SK-N-SH (cell line): ENCODE results near the gene SYNE3. TPM values are rescaled to one million over a fixed set of nuclear protein-coding genes. Genes with fewer than 3 reads are reported as not detected.

ENCODE experiments used
- CTCF ChIA-PET: fragments of 300-600, 350-600 bp; formaldehyde crosslinking; extraction: SDS; loops from one replicate; lab custom pipeline; 2021; lab: Yijun Ruan, JAX
- POLR2A ChIA-PET: fragments of 350-600 bp; sonication (Branson Sonifier 250); formaldehyde crosslinking; extraction: SDS; loops from one replicate; lab custom pipeline; 2020; ENCODE audit warnings: antibody characterized with exemption, inconsistent platforms; lab: Yijun Ruan, JAX
- DNase-seq: peaks from one replicate; pipeline ENCODE4 v3.0.0; 2012
- H2AFZ ChIP-seq: fragments of 200-600 bp; sonication (generic); 2 replicates; pipeline ENCODE4 v1.8.1; 2016; ENCODE audit warnings: antibody characterized with exemption, mild to moderate bottlenecking, low read depth
- H3F3A ChIP-seq: fragments of 200-600 bp; sonication (generic); replicated peaks from 2 replicates; pipeline ENCODE3; 2016; ENCODE audit warnings: antibody characterized with exemption, mild to moderate bottlenecking; ENCODE audit not compliant: insufficient read depth
- H3K27ac ChIP-seq, 2 experiments: fragments of 200-500 bp in 1 of 2; fragments of 200-600 bp in 1 of 2; sonication (Bioruptor generic) in 1 of 2; sonication (generic), shearing (Covaris generic) in 1 of 2; 2 replicates each; pipeline versions ENCODE4 v1.5.1 to v1.6.1; 2014 to 2016; ENCODE audit warnings: low read depth in 2 of 2, inconsistent platforms in 1 of 2, low read length in 1 of 2, mild to moderate bottlenecking in 1 of 2, mixed read lengths in 1 of 2
- H3K27me3 ChIP-seq: fragments of 200-600 bp; sonication (generic), shearing (Covaris generic); 2 replicates; pipeline ENCODE4 v1.6.1; 2016; ENCODE audit warnings: mixed run types; ENCODE audit not compliant: insufficient read depth
- H3K36me3 ChIP-seq, 2 experiments: fragments of 200-500 bp in 1 of 2; fragments of 200-600 bp in 1 of 2; sonication (Bioruptor generic) in 1 of 2; sonication (generic) in 1 of 2; replicated peaks in 1 of 2; 2 replicates each; pipeline versions ENCODE3 to v1.5.1; 2014 to 2016; ENCODE audit warnings: low read length in 1 of 2, mild to moderate bottlenecking in 1 of 2; ENCODE audit not compliant: insufficient read depth in 2 of 2, control insufficient read depth in 1 of 2
- H3K4me1 ChIP-seq, 2 experiments: fragments of 200-500 bp in 1 of 2; fragments of 200-600 bp in 1 of 2; sonication (Bioruptor generic) in 1 of 2; sonication (generic), shearing (Covaris generic) in 1 of 2; 2 replicates each; pipeline versions ENCODE4 v1.5.1 to v1.6.1; 2014 to 2016; ENCODE audit warnings: low read depth in 1 of 2, low read length in 1 of 2, mixed run types in 1 of 2; ENCODE audit not compliant: insufficient read depth in 2 of 2, control insufficient read depth in 1 of 2
- H3K4me2 ChIP-seq: fragments of 200-600 bp; sonication (generic), shearing (Covaris generic); 2 replicates; pipeline ENCODE4 v1.6.1; 2017; ENCODE audit warnings: mixed run types
- H3K4me3 ChIP-seq, 2 experiments: fragments of 200-500 bp in 1 of 2; fragments of 200-600 bp in 1 of 2; sonication (Bioruptor generic) in 1 of 2; sonication (generic), shearing (Covaris generic) in 1 of 2; 2 replicates each; pipeline versions ENCODE4 v1.5.1 to v1.8.1; 2014 to 2016; ENCODE audit warnings: low read depth in 2 of 2, inconsistent platforms in 1 of 2, low read length in 1 of 2, mild to moderate bottlenecking in 1 of 2, mixed read lengths in 1 of 2, moderate library complexity in 1 of 2
- H3K79me2 ChIP-seq: fragments of 200-600 bp; sonication (generic); 2 replicates; pipeline ENCODE4 v1.8.1; 2017; ENCODE audit warnings: mild to moderate bottlenecking; ENCODE audit not compliant: insufficient read depth
- H3K9ac ChIP-seq: fragments of 200-600 bp; sonication (generic); 2 replicates; pipeline ENCODE4 v1.6.1; 2017; ENCODE audit warnings: mixed run types
- H3K9me2 ChIP-seq: fragments of 200-600 bp; sonication (generic); 2 replicates; pipeline ENCODE4 v1.6.1; 2017; ENCODE audit warnings: mixed run types
- H3K9me3 ChIP-seq: fragments of 200-600 bp; sonication (generic); 2 replicates; pipeline ENCODE4 v1.6.1; 2017; ENCODE audit warnings: mixed run types, mild to moderate bottlenecking, moderate library complexity
- H4K20me1 ChIP-seq: fragments of 200-600 bp; sonication (generic); 2 replicates; pipeline ENCODE4 v1.6.1; 2017; ENCODE audit warnings: mild to moderate bottlenecking, mixed run types; ENCODE audit not compliant: insufficient read depth
- ELF1 ChIP-seq: IDR thresholded peaks from 2 replicates; pipeline ENCODE4 v1.4.0; 2012
- EZH2phosphoT487 ChIP-seq: fragments of 200-600 bp; sonication (generic); IDR thresholded peaks from 2 replicates; pipeline ENCODE4 v1.6.1; 2017; ENCODE audit warnings: low read depth, mixed run types, mild to moderate bottlenecking, antibody characterized with exemption, moderate library complexity, borderline replicate concordance
- FOSL2 ChIP-seq: IDR thresholded peaks from 2 replicates; pipeline ENCODE4 v1.4.0; 2012; ENCODE audit warnings: low read depth, mild to moderate bottlenecking, moderate library complexity, borderline replicate concordance
- GABPA ChIP-seq: IDR thresholded peaks from 2 replicates; pipeline ENCODE4 v1.4.0; 2012; ENCODE audit warnings: low read depth, mild to moderate bottlenecking
- GATA2 ChIP-seq: sonication (generic); formaldehyde crosslinking; IDR thresholded peaks from 2 replicates; pipeline ENCODE4 v1.5.0; 2020; ENCODE audit warnings: mild to moderate bottlenecking, missing genetic modification reagents
- JUND ChIP-seq: IDR thresholded peaks from 2 replicates; pipeline ENCODE4 v1.4.0; 2012
- MEF2A ChIP-seq: IDR thresholded peaks from 2 replicates; pipeline ENCODE4 v1.4.0; 2012; ENCODE audit warnings: low read depth, borderline replicate concordance
- NRF1 ChIP-seq: IDR thresholded peaks from 2 replicates; pipeline ENCODE4 v1.6.1; 2012; ENCODE audit warnings: low read depth, mild to moderate bottlenecking, low read length
- RCOR1 ChIP-seq: fragments of 150-350 bp; IDR thresholded peaks from 2 replicates; pipeline ENCODE4 v1.6.1; 2017; ENCODE audit warnings: antibody characterized with exemption, low read length
- RFX5 ChIP-seq: IDR thresholded peaks from 2 replicates; pipeline ENCODE4 v1.6.1; 2012; ENCODE audit warnings: mild to moderate bottlenecking, improper control_type of control experiment, low read length
- SMC3 ChIP-seq: IDR thresholded peaks from 2 replicates; pipeline ENCODE4 v1.6.1; 2012; ENCODE audit warnings: low read depth, low read length, improper control_type of control experiment
- TAF1 ChIP-seq: IDR thresholded peaks from 2 replicates; pipeline ENCODE4 v1.6.1; 2012; ENCODE audit warnings: low read depth, mild to moderate bottlenecking, low read length, moderate library complexity, borderline replicate concordance
- YY1 ChIP-seq: IDR thresholded peaks from 2 replicates; pipeline ENCODE4 v1.4.0; 2012; ENCODE audit warnings: low read depth, mild to moderate bottlenecking
- WGBS: methylation state at CpG from one replicate; pipeline ENCODE4 v1.1.6; 2017; ENCODE audit warnings: low lambda C conversion rate; 5-methylcytosine and 5-hydroxymethylcytosine counted together
- polyA plus RNA-seq, 3 experiments: library from polyadenylated mRNA; depleted of rRNA; stranded (reverse); fragments of >200 nt; gene quantifications; 2 replicates each; pipeline ENCODE4 v1.2.3, GENCODE V29; 2012
- TF ChIP-seq, protein P1 (sequence below): IDR thresholded peaks from 2 replicates; pipeline ENCODE4 v1.4.0; 2012; ENCODE audit warnings: low read depth, borderline replicate concordance
- TF ChIP-seq, protein P2 (sequence below): fragments of 200-600 bp; sonication (generic); IDR thresholded peaks from 2 replicates; pipeline ENCODE4 v1.6.1; 2017; ENCODE audit warnings: antibody characterized with exemption, mild to moderate bottlenecking, moderate library complexity
- TF ChIP-seq, protein P3 (sequence below): IDR thresholded peaks from 2 replicates; pipeline ENCODE4; 2012

SYNE3 gene
- polyA plus RNA-seq, 1 of the 3 experiments (the other 2 are of a cell fraction), result 2.0 TPM

DNA sequence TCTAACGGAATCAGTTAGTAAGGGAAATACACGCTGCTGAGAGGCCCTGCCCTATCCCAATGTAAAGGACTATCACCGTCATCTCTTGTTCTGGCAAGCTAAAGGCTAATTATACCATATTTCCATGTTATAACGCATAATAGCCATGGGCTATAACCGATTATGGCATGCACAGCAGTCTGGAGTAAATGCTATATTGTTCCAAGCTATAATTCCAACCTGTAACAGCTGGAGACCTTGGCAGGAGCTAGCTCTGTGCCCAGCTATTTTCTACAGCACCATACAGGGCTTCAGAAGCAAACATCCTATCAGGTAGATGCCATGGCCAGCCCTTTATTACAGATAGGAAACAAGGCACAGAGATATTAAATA lies 26.3 kb downstream of the SYNE3 start:
- CTCF ChIA-PET, result interaction anchor here (0.9 to 1.8 kb wide), 4 partner anchors 26 to 284 kb away, joined by 3 to 5 read pairs (median 4); partner anchors contain the start of gene SYNE3
- 90% methylated on average over 5 of the region's 5 CpGs for WGBS

DNA sequence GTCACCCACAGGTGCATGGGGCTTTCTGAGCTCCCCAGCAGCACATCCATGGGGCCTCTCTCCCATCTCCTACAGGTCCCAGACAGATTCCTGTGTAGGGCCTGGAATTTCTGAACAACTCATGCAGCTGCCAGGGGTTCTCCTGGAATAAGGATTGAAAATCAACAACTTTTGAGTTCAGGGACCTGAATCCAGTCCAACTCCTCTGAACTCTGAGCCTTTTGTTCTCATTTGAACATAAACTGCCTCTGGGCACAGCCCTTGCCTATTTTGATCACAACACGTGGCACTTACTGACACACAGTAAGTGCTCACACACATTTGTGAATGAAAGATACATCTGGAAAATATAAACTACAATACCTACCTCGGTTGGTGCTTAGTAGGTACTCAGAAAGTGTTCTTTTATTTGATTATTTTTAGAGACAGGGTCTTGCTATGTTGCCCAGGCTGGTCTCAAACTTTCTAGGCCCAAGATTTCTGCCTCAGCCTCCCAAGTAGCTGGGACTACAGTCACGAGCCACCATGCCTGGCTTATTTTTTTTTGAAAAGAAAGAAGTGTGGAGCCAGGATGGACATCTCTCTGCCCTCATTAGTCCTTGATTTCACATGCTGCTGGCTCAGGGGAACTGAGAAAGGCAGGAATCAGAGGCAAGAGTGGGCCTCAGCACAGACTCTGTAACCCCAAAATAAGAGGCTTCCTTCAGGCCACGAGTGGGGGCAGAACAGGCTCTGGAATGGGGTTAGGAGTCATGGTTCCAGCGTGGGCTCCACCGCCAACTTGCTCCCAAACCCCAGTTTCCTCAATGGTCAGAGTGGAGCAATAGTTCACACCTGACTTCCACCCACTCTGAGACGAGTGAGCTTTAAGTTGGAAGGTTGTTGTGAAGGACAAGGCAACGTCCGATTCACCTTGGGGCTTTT lies 27.0 kb downstream of the SYNE3 start:
- no peak overlapping the region for H2AFZ ChIP-seq
- H3F3A ChIP-seq, result no peaks in the 10 kb centered on the region
- POLR2A ChIA-PET, result interaction anchor here (0.9 kb wide), 1 partner anchor 8 kb away, joined by 4 read pairs; no protein-coding TSS in a partner anchor
- H3K27ac ChIP-seq, result no peak overlapping the region
- no peaks in the 10 kb centered on the region for H3K9me2 ChIP-seq
- TF ChIP-seq RFX5, result no peak
- no peak for TF ChIP-seq YY1
- TF ChIP-seq, protein P1, sequence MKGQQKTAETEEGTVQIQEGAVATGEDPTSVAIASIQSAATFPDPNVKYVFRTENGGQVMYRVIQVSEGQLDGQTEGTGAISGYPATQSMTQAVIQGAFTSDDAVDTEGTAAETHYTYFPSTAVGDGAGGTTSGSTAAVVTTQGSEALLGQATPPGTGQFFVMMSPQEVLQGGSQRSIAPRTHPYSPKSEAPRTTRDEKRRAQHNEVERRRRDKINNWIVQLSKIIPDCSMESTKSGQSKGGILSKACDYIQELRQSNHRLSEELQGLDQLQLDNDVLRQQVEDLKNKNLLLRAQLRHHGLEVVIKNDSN, result no peak
- TF ChIP-seq MEF2A, result no peak
- TF ChIP-seq, protein P2, sequence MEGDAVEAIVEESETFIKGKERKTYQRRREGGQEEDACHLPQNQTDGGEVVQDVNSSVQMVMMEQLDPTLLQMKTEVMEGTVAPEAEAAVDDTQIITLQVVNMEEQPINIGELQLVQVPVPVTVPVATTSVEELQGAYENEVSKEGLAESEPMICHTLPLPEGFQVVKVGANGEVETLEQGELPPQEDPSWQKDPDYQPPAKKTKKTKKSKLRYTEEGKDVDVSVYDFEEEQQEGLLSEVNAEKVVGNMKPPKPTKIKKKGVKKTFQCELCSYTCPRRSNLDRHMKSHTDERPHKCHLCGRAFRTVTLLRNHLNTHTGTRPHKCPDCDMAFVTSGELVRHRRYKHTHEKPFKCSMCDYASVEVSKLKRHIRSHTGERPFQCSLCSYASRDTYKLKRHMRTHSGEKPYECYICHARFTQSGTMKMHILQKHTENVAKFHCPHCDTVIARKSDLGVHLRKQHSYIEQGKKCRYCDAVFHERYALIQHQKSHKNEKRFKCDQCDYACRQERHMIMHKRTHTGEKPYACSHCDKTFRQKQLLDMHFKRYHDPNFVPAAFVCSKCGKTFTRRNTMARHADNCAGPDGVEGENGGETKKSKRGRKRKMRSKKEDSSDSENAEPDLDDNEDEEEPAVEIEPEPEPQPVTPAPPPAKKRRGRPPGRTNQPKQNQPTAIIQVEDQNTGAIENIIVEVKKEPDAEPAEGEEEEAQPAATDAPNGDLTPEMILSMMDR, result no peak
- no peak overlapping the region for H3K4me2 ChIP-seq
- no peak overlapping the region for H3K4me3 ChIP-seq
- no peaks in the 10 kb centered on the region for H3K36me3 ChIP-seq
- H3K9me3 ChIP-seq, result no peaks in the 10 kb centered on the region
- no peaks in the 10 kb centered on the region for H3K27me3 ChIP-seq
- peaks cover 0 to 12% of the 10 kb centered on the region in 2 experiments; a peak in 2 of 4 replicates for H3K4me1 ChIP-seq
- no peak for DNase-seq
- H4K20me1 ChIP-seq, result no peaks in the 10 kb centered on the region
- CTCF ChIA-PET, result interaction anchor here (0.8 to 1.8 kb wide), 7 partner anchors 13 to 285 kb away, joined by 3 to 5 read pairs (median 3); partner anchors contain the start of gene SYNE3
- no peak overlapping the region for H3K9ac ChIP-seq
- WGBS, result 84% methylated on average over 9 of the region's 9 CpGs
- no peaks in the 10 kb centered on the region; the same call in 1 of the 2 replicates for H3K79me2 ChIP-seq

More for the DNA sequence above, 26.3 kb downstream of the SYNE3 start:
- no peaks in the 10 kb centered on the region; the same call in 1 of the 2 replicates for H3K79me2 ChIP-seq
- DNase-seq, result no peak
- no peaks in the 10 kb centered on the region for H3K9me2 ChIP-seq
- no peaks in the 10 kb centered on the region for H3K36me3 ChIP-seq
- no peaks in the 10 kb centered on the region for H3K27me3 ChIP-seq
- no peaks in the 10 kb centered on the region for H3F3A ChIP-seq
- no peak overlapping the region for H3K9ac ChIP-seq
- TF ChIP-seq GABPA (no peak), FOSL2 (no peak), GATA2 (CRISPR knock-in tag) (no peak), JUND (no peak), EZH2phosphoT487 (no peak), SMC3 (no peak), RFX5 (no peak), YY1 (no peak), ELF1 (no peak), RCOR1 (no peak), MEF2A (no peak), NRF1 (no peak), TAF1 (no peak)
- TF ChIP-seq, protein P3, sequence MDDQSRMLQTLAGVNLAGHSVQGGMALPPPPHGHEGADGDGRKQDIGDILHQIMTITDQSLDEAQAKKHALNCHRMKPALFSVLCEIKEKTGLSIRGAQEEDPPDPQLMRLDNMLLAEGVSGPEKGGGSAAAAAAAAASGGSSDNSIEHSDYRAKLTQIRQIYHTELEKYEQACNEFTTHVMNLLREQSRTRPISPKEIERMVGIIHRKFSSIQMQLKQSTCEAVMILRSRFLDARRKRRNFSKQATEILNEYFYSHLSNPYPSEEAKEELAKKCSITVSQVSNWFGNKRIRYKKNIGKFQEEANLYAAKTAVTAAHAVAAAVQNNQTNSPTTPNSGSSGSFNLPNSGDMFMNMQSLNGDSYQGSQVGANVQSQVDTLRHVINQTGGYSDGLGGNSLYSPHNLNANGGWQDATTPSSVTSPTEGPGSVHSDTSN, result no peak
- TF ChIP-seq, protein P1, result no peak
- TF ChIP-seq, all 33 proteins: peak for 0
- Histone ChIP-seq H3K27ac (no peak overlapping the region), H2AFZ (no peak overlapping the region), H4K20me1 (no peaks in the 10 kb centered on the region), H3K9me3 (no peaks in the 10 kb centered on the region), H3K4me2 (no peak overlapping the region), H3K4me1 (peaks cover 0 to 12% of the 10 kb centered on the region in 2 experiments; a peak in 1 of 4 replicates), H3K4me3 (no peak overlapping the region)
- POLR2A ChIA-PET, result interaction anchor here (0.9 kb wide), 1 partner anchor 9 kb away, joined by 4 read pairs; no protein-coding TSS in a partner anchor
